Measurements from ENCODE around the gene CEP170.

The CEP170 gene

GRCh38 chr1:243254927-243255790 lies at the start of gene CEP170:
CEP170 (minus strand) TSS chr1:243255281; CDS start chr1:243225280, 30,001 bp downstream.
- peak; percentile 97 for DNase-seq (ENCODE audit: low read depth, low spot score)

- no peak for DNase-seq (ENCODE audit: low read depth, low spot score)
Observed at GRCh38 chr1:243301059-243301458, 46.0 kb upstream of the CEP170 start.

GRCh38 chr1:243299069-243299468 lies 44.0 kb upstream of the CEP170 start:
- no peak for DNase-seq (ENCODE audit: low read depth, low spot score)

GRCh38 chr1:243294723-243295121 lies 39.6 kb upstream of the CEP170 start:
- DNase-seq (ENCODE audit: low read depth, low spot score): no peak

GRCh38 chr1:243293941-243294722 lies 39.1 kb upstream of the CEP170 start:
- DNase-seq (ENCODE audit: low read depth, low spot score): no peak

GRCh38 chr1:243292117-243292516 lies 37.0 kb upstream of the CEP170 start:
- DNase-seq (ENCODE audit: low read depth, low spot score): no peak

GRCh38 chr1:243291292-243291691 lies 36.2 kb upstream of the CEP170 start:
- DNase-seq (ENCODE audit: low read depth, low spot score): no peak

GRCh38 chr1:243288062-243288461 lies 33.0 kb upstream of the CEP170 start:
- DNase-seq (ENCODE audit: low read depth, low spot score): no peak

GRCh38 chr1:243287652-243288051 lies 32.6 kb upstream of the CEP170 start:
- DNase-seq (ENCODE audit: low read depth, low spot score): no peak

GRCh38 chr1:243287123-243287460 lies 32.0 kb upstream of the CEP170 start:
- DNase-seq (ENCODE audit: low read depth, low spot score): no peak

- DNase-seq (ENCODE audit: low read depth, low spot score): no peak
Observed at GRCh38 chr1:243286409-243287122, 31.5 kb upstream of the CEP170 start.

- DNase-seq (ENCODE audit: low read depth, low spot score): no peak
Observed at GRCh38 chr1:243281672-243282071, 26.6 kb upstream of the CEP170 start.

- DNase-seq (ENCODE audit: low read depth, low spot score): no peak
Observed at GRCh38 chr1:243280571-243281129, 25.6 kb upstream of the CEP170 start.

GRCh38 chr1:243275316-243275715 lies 20.2 kb upstream of the CEP170 start:
- no peak for DNase-seq (ENCODE audit: low read depth, low spot score)

GRCh38 chr1:243273945-243274344 lies 18.9 kb upstream of the CEP170 start:
- DNase-seq (ENCODE audit: low read depth, low spot score): no peak

GRCh38 chr1:243273506-243273905 lies 18.4 kb upstream of the CEP170 start:
- DNase-seq (ENCODE audit: low read depth, low spot score): no peak

GRCh38 chr1:243272401-243272800 lies 17.3 kb upstream of the CEP170 start:
- DNase-seq (ENCODE audit: low read depth, low spot score): no peak

- DNase-seq (ENCODE audit: low read depth, low spot score): no peak
Observed at GRCh38 chr1:243271996-243272395, 16.9 kb upstream of the CEP170 start.

- no peak for DNase-seq (ENCODE audit: low read depth, low spot score)
Observed at GRCh38 chr1:243270097-243270864, 15.2 kb upstream of the CEP170 start.

- no peak for DNase-seq (ENCODE audit: low read depth, low spot score)
Observed at GRCh38 chr1:243269461-243269801, 14.3 kb upstream of the CEP170 start.

GRCh38 chr1:243268751-243269460 lies 13.8 kb upstream of the CEP170 start:
- DNase-seq (ENCODE audit: low read depth, low spot score): no peak

Data from iPS DF 19.7 (cell line).